GM18507 (cell line): ENCODE results near the gene OR2AT4.
A peak's percentile ranks its signal among the peaks of the same experiment; 100 is the strongest.

Experiments used
- DNase-seq: peaks from one replicate; pipeline ENCODE4 v3.0.0; 2011; ENCODE audit warnings: low read depth; ENCODE audit not compliant: insufficient read length; ENCODE audit errors: extremely low spot score
- FAIRE-seq: peaks from 2 replicates; lab custom pipeline; 2011; peaks lifted over from hg19 to GRCh38; lab: Jason Lieb, UNC

The OR2AT4 gene

DNA sequence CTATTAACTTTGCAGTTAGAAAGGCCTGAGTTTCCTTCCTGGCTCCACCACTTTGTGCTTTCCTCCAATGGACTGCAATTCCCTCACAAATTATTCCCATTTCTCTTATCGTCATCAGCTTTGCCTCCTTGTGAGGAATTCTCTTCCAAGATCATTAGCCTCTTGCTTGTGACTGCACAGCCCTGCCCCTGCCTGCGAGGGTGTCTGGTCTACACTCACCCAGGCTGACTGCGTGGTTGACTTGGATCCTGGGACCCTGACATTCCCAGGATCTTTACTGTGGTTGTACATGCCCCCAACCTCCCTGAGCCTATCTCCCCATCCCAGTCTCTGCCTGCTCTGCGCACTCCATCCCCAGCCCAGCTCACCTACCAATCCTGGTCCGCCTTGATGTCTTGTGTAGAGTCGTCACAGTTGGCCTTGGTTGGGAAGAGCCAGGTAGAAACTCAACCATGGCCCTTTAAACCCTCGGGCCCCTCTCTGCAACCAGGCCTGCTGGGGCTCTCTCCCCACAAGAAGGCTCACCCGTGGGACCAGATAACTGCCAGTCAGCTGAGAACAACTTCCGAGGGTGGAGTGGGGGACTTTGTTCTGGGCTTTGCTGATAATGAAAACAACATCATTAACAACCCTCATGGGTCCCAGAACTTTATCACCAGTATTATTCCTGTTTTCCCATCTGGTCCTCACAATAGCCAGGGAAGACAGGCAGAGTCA, at the start of gene OR2AT4:
TSS of gene OR2AT4 (minus strand) at position 421 of the 717 bp plus-strand sequence.
- FAIRE-seq (no peak), DNase-seq (no peak)

DNA sequence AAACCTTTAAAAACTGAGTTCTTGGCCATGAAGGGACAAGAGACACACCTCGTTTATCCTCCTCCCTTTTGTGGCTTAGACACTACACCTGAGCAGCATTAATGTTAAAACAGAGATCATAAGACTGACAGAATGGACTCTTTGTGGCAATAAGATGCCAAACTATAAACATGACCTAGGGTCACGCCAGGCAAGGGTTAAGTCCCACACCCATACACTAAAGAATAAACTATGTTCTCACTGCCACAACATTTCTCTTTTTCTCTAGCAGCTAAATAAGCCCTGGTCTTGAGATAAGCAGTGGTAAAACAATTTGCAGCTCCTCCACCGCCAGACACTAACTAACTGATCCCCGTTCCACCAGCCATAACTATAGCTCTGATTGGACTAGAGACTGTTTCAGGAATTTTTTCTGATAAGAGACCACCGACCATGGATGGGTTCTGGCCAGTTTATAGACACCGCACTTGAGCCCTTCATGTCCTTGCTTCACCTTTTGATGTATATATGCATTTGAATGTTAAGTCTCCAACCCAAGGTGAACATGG, 49.4 kb upstream of the OR2AT4 start:
- FAIRE-seq: no peak

DNA sequence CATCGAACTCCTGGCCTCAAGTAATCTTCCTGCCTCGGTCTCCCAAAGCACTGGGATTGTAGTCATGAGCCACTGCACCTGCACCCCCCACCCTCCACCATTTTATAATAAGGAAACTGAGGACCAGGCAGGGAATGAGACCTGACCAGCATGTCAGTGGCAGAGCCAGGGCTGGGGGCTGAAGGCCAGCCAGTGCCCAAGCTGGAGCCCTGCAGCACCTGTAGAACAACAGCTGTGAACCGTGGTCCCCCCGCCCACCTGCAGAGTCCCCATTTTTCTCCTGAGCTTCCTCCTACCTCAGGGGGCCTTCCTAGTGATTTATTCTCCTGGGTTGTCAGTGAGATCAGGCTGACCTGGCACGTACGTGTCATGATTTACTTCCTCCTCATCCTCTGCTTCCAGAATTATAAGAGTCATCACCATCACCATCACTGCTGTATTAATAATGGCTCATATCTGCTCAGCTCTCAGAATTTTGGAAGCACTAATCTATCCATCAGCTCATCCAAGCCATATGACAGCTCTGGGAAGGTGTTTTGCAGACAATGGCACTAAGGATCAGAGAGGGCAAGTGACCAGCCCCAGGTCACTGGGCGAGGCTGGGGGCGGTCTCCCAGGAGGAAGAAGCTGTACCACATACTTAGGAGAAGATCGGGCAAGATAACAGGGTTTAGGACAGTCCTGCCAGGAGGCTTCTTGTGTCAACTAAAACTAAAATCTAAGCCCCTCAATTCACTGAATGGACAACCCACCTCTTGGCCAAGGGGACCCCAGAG, 48.7 kb upstream of the OR2AT4 start:
- no peak for FAIRE-seq
- no peak for DNase-seq

More for the DNA sequence above, 49.4 kb upstream of the OR2AT4 start:
- DNase-seq: no peak

DNA sequence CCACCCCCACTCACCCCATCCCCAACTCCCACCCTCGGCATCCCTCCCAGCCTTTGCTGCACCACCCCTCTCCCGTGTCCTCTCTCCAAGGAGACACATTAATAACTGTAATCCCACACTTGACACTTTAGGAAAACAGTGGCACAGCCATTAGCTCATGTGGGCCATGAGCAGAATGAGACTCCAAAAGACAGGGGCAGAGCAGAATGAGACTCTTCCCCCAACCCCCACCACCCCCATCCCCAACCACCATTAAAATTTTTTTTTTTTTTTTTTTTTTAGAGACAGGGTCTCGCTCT, 48.0 kb upstream of the OR2AT4 start:
- DNase-seq (no peak), FAIRE-seq (no peak)

- DNase-seq: no peak
- FAIRE-seq: no peak
Observed at GRCh38 chr11:75143420-75143731, 46.7 kb upstream of the OR2AT4 start.

- peak; percentile 50 for FAIRE-seq
Observed at GRCh38 chr11:75142714-75143419, 46.2 kb upstream of the OR2AT4 start.

DNA sequence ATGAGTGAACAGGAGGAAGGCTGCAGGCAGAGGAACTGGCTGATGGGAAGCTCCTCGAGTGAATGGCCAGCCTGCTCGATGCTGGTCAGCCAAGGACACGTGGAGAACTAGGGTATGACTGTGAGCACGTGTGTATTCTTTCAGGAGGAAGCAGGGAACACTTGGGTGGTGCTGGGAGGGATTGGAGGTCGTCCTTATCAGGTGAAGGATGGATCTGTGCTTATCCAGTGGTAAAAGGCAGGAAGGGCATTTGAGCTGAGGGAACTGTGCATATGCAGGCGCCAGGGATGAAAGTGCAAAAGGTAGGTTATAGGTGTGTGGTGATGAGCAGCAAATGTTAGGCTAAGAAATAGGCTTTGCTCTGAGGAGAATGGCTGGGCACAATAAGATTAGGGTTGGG, 44.5 kb upstream of the OR2AT4 start:
- FAIRE-seq (no peak), DNase-seq (no peak)

More at GRCh38 chr11:75142714-75143419, 46.2 kb upstream of the OR2AT4 start:
- DNase-seq: peak; percentile 36

DNA sequence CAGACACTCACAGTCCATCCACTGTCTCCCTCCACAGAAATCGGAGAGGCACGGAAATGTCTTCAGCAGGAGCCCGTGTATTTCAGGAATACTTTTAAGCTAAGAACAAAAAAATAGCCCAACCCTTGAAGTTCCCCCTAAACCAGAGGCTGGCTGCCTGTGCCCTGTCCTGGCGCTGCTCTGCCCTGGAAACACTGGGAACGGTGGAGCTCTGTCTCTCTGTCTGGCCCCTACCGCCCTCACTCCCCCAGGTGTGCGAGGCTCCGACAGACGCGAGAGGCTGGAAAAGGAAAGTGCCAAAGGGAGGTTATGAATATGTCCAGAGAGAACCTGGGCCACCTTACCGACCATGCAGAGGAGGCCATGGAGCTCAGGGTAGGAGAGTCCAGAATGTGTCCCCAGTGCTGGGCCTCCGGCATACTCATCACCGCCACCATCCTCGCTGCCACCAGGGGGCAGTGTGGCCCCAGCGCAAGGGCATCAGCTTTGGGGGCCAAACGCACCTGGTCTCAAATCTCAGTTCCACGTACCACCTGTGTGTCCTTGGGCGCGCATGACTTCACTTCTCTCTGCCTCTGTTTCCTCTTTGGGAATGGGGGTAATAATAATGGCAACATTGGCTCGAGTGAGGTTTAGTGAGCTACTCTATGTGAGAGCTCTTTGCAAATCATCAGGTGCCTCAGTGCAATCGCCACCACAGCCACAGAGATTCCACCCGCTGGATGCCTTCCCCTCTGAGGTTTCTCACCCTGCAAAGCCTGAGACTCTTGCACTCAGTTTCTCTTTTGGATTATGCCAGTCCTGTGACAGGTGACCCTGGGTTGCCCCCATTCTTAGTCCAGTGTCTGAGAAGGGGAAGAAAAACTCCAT, 43.8 kb upstream of the OR2AT4 start:
- peak; percentile 52 for DNase-seq
- FAIRE-seq: peak; percentile 29

- FAIRE-seq: no peak
- no peak for DNase-seq
Observed at GRCh38 chr11:75135651-75136050, 39.0 kb upstream of the OR2AT4 start.

DNA sequence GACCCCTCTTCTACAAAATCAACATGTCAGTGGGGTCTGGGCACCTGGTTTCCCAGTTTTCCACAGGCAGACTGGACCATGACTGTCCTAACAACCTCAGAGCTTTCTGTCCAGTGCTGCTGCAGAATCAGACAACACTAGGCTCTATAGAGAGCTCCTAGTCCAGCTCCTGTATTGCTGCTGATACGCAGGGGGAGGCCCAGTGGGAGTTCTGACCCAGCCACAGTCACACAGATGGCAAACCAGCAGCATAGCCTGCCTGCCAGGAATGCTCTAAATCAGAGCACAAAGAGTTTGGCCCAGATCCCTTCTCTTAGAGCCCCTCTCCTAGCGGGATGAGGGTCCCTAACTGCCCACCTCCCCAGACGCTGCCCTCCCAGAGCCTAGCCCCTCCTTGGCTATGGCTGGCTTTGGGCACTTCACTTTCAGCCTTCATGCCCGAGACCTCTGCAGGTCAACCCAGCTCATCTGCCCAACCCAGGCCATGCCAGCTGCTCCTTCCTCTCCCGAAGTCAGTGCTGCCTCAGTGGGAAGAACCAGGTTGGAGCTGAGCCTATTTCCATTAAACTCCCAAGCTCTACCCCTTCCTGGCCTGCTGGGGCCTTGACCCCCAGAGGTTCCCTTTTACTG, 38.5 kb upstream of the OR2AT4 start:
- no peak for FAIRE-seq
- no peak for DNase-seq

DNA sequence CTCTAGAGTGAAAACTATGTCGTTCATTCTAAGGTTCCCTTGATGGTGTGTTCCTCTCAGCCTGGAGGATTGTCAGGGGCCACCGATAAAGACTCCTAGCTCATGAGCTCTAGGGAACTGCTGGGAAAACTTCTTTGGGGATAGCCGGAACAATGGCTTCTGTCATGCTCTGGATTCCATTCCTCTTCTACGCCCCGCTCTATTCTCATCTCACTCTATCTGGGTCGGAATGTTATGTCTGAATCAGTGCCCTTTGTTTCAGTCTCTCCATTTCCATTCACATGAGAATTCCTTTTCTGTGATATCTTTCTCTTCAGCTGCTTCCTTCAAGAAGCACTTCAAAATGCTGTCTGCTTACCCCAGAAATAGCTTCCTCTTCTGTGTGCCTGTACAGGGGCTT, 37.3 kb upstream of the OR2AT4 start:
- no peak for DNase-seq
- no peak for FAIRE-seq

- FAIRE-seq: no peak
- DNase-seq: no peak
Observed at GRCh38 chr11:75132080-75132479, 35.4 kb upstream of the OR2AT4 start.

GRCh38 chr11:75126564-75126963, 29.9 kb upstream of the OR2AT4 start:
- FAIRE-seq: no peak

DNA sequence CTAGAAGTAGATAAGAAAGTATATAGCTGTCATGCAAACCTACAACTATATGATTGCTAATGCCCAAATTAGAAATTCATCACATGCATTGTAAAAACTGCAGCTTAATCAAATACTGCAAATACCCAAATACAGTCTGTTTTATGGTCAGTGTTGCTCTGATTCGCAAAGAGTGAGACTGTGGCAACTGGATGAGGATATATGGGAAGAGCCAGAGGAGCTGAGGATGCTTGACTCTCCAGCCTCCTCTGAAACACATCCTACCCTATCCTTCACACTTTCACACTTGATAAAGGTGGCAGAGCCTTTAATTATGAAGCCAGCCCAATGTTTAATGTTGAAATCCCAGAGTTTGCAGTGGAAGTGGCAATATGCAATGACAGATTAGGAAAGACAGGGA, 21.9 kb upstream of the OR2AT4 start:
- DNase-seq: no peak
- FAIRE-seq: no peak

More at GRCh38 chr11:75126564-75126963, 29.9 kb upstream of the OR2AT4 start:
- no peak for DNase-seq

DNA sequence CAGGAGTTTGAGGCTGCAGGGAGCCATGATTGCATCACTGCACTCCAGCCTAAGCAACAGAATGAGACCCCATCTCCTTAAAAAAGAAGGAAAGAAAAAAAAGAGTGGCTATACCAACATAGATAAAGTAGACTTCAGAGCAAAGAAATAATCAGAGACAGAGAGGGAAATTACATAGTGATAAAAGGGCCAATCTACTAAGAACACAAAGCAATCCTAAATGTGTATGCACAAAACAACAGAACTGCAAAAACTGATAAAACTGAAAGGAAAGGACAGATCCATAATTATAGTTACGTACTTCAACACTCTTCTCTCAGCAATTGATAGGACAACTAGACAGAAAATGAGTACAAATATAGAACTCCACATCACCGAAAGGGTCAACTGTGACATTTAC, 17.8 kb upstream of the OR2AT4 start:
- no peak for DNase-seq
- FAIRE-seq: no peak

DNA sequence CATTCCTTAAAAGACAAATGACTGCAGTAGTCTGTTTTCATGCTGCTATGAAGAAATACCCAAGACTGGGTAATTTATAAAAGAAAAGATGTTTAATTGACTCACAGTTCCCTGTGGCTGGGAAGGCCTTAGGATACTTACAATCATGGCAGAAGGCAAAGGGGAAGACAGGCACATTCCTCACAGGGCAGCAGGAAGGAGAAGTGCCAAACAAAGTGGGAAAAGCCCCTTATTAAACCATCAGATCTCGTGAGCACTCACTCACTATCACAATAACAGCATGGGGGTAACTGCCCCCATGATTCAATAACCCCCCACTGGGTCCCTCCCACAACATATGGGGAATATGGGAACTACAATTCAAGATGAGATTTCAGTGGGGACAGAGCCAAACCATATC, 16.4 kb upstream of the OR2AT4 start:
- FAIRE-seq: no peak

DNA sequence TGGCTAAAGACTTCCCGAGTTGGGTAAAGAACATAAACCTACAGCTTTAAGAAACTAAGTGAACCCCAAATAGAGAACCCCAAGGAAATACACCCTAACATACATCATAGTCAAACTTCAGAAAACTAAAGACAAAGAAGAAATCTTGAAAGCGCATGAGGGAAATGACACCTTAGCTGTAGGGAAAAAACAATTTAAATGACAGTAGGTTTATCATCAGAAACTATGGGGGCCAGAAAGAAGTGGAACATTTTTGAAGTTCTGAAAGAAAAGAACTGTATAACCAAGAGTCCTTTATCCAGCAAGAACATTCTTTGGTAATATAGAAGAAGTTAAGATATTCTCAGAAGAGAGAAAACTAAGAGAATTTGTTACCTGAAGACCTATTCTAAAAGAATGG, 15.5 kb upstream of the OR2AT4 start:
- DNase-seq (no peak), FAIRE-seq (no peak)

More for the DNA sequence above, 16.4 kb upstream of the OR2AT4 start:
- no peak for DNase-seq

GRCh38 chr11:75107187-75107586, 10.5 kb upstream of the OR2AT4 start:
- FAIRE-seq: no peak
- no peak for DNase-seq
